ENCODE data around the gene ASCL5.

- TF ChIP-seq, protein P1, sequence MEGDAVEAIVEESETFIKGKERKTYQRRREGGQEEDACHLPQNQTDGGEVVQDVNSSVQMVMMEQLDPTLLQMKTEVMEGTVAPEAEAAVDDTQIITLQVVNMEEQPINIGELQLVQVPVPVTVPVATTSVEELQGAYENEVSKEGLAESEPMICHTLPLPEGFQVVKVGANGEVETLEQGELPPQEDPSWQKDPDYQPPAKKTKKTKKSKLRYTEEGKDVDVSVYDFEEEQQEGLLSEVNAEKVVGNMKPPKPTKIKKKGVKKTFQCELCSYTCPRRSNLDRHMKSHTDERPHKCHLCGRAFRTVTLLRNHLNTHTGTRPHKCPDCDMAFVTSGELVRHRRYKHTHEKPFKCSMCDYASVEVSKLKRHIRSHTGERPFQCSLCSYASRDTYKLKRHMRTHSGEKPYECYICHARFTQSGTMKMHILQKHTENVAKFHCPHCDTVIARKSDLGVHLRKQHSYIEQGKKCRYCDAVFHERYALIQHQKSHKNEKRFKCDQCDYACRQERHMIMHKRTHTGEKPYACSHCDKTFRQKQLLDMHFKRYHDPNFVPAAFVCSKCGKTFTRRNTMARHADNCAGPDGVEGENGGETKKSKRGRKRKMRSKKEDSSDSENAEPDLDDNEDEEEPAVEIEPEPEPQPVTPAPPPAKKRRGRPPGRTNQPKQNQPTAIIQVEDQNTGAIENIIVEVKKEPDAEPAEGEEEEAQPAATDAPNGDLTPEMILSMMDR (IDR thresholded peaks at IDR 0.05 in 2 of 3, conservative IDR thresholded peaks at IDR 0.05 in 1 of 3; ENCODE audit: control insufficient read depth in 2 of 3, extremely low read depth in 1 of 3, insufficient read depth in 1 of 3, low read depth in 3 of 3, low read length in 3 of 3) = no peak
- no peak for TF ChIP-seq KDM1A (IDR thresholded peaks at IDR 0.05; ENCODE audit: borderline replicate concordance)
- TF ChIP-seq, protein P2, sequence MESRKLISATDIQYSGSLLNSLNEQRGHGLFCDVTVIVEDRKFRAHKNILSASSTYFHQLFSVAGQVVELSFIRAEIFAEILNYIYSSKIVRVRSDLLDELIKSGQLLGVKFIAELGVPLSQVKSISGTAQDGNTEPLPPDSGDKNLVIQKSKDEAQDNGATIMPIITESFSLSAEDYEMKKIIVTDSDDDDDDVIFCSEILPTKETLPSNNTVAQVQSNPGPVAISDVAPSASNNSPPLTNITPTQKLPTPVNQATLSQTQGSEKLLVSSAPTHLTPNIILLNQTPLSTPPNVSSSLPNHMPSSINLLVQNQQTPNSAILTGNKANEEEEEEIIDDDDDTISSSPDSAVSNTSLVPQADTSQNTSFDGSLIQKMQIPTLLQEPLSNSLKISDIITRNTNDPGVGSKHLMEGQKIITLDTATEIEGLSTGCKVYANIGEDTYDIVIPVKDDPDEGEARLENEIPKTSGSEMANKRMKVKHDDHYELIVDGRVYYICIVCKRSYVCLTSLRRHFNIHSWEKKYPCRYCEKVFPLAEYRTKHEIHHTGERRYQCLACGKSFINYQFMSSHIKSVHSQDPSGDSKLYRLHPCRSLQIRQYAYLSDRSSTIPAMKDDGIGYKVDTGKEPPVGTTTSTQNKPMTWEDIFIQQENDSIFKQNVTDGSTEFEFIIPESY (IDR thresholded peaks at IDR 0.05) = no peak
- no peak for TF ChIP-seq KLF5 (IDR thresholded peaks at IDR 0.05; ENCODE audit: partially characterized antibody)
- TF ChIP-seq LARP7 (IDR thresholded peaks at IDR 0.05) = no peak
- no peak for TF ChIP-seq POLR2AphosphoS5 (IDR thresholded peaks at IDR 0.05; ENCODE audit: low read length)
- no peak for TF ChIP-seq POLR2A (IDR thresholded peaks at IDR 0.05; ENCODE audit: low read depth, low read length)
- TF ChIP-seq NFYB (IDR thresholded peaks at IDR 0.05; ENCODE audit: insufficient read depth, low read depth, low read length) = no peak
- TF ChIP-seq SIN3A (IDR thresholded peaks at IDR 0.05; ENCODE audit: low read depth, low read length) = no peak
- no peak for TF ChIP-seq CHD4 (IDR thresholded peaks at IDR 0.05)
Observed at GRCh38 chr1:201105688-201106087, 21.3 kb downstream of the ASCL5 start.
